ENCODE data around the gene GGCX. TPM values are rescaled to one million over a fixed set of nuclear protein-coding genes. Genes with fewer than 3 reads are reported as not detected.

Gene GGCX
- total and polyA plus RNA-seq, 2 of the 13 experiments (the other 11 are each of a cell fraction or from before 2014, with no cell fraction given): 72.5 to 103 TPM

DNA sequence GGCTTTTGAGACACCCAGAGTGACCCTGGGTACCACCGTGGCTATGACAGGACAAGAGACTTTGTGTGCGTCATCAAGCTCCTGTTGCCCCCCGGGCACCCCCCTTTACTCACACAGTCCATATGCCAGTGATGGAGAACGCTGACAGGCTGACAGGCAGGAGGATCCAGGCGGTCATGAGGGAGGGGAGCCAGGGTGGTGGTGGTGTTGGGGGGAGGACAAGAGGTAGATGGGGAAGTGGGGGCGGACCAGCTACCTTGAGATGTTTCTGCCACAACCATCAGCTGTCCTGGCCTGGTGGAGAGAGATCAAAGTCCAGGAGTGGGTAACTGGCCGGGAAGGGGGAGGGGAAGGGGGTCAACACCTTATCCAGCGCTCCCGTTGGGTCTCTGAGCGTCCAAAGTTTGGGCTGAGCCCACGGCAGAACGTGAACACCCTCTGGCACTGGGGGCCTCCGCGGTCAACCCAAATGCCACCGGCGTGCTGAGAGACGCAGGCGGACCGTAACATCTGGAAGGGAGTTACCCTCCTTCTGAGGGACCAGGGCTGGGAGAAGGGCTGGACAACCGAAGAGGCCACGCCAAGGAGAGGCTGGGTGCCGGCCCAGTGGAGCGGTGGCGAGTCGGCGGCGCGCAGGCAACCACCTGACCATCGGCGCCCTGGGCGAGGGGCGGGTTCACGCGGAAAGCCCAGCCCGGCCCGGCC lies 40.6 kb upstream of the GGCX start (continued):
- TF ChIP-seq, protein P1, sequence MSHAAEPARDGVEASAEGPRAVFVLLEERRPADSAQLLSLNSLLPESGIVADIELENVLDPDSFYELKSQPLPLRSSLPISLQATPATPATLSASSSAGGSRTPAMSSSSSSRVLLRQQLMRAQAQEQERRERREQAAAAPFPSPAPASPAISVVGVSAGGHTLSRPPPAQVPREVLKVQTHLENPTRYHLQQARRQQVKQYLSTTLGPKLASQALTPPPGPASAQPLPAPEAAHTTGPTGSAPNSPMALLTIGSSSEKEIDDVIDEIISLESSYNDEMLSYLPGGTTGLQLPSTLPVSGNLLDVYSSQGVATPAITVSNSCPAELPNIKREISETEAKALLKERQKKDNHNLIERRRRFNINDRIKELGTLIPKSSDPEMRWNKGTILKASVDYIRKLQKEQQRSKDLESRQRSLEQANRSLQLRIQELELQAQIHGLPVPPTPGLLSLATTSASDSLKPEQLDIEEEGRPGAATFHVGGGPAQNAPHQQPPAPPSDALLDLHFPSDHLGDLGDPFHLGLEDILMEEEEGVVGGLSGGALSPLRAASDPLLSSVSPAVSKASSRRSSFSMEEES (CRISPR knock-in tag; IDR thresholded peaks at IDR 0.05): peak; percentile 42
- TF ChIP-seq TCF7L2 (IDR thresholded peaks at IDR 0.05; ENCODE audit: low read depth, low read length): no peak
- TF ChIP-seq SMAD9 (CRISPR knock-in tag; IDR thresholded peaks at IDR 0.05): 0 out of 2 replicates have a peak, but pooled peaks have one; percentile 11
- TF ChIP-seq, protein P2, sequence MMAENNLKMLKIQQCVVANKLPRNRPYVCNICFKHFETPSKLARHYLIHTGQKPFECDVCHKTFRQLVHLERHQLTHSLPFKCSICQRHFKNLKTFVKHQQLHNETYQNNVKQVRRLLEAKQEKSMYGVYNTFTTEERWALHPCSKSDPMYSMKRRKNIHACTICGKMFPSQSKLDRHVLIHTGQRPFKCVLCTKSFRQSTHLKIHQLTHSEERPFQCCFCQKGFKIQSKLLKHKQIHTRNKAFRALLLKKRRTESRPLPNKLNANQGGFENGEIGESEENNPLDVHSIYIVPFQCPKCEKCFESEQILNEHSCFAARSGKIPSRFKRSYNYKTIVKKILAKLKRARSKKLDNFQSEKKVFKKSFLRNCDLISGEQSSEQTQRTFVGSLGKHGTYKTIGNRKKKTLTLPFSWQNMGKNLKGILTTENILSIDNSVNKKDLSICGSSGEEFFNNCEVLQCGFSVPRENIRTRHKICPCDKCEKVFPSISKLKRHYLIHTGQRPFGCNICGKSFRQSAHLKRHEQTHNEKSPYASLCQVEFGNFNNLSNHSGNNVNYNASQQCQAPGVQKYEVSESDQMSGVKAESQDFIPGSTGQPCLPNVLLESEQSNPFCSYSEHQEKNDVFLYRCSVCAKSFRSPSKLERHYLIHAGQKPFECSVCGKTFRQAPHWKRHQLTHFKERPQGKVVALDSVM (CRISPR knock-in tag; IDR thresholded peaks at IDR 0.05): no peak
- TF ChIP-seq, protein P3, sequence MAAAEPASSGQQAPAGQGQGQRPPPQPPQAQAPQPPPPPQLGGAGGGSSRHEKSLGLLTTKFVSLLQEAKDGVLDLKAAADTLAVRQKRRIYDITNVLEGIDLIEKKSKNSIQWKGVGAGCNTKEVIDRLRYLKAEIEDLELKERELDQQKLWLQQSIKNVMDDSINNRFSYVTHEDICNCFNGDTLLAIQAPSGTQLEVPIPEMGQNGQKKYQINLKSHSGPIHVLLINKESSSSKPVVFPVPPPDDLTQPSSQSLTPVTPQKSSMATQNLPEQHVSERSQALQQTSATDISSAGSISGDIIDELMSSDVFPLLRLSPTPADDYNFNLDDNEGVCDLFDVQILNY (CRISPR knock-in tag; conservative IDR thresholded peaks at IDR 0.05): no peak; the same call in 1 of the 2 replicates
- TF ChIP-seq ZNF841 (CRISPR knock-in tag; IDR thresholded peaks at IDR 0.05; ENCODE audit: borderline replicate concordance): no peak
- peak; percentile 1; the same call in 1 of the 2 replicates for TF ChIP-seq SNAPC4 (CRISPR knock-in tag; IDR thresholded peaks at IDR 0.05)
- TF ChIP-seq, protein P4, sequence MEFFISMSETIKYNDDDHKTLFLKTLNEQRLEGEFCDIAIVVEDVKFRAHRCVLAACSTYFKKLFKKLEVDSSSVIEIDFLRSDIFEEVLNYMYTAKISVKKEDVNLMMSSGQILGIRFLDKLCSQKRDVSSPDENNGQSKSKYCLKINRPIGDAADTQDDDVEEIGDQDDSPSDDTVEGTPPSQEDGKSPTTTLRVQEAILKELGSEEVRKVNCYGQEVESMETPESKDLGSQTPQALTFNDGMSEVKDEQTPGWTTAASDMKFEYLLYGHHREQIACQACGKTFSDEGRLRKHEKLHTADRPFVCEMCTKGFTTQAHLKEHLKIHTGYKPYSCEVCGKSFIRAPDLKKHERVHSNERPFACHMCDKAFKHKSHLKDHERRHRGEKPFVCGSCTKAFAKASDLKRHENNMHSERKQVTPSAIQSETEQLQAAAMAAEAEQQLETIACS (CRISPR knock-in tag; IDR thresholded peaks at IDR 0.05): 0 out of 2 replicates have a peak, but pooled peaks have one; percentile 7
- TF ChIP-seq, protein P5, sequence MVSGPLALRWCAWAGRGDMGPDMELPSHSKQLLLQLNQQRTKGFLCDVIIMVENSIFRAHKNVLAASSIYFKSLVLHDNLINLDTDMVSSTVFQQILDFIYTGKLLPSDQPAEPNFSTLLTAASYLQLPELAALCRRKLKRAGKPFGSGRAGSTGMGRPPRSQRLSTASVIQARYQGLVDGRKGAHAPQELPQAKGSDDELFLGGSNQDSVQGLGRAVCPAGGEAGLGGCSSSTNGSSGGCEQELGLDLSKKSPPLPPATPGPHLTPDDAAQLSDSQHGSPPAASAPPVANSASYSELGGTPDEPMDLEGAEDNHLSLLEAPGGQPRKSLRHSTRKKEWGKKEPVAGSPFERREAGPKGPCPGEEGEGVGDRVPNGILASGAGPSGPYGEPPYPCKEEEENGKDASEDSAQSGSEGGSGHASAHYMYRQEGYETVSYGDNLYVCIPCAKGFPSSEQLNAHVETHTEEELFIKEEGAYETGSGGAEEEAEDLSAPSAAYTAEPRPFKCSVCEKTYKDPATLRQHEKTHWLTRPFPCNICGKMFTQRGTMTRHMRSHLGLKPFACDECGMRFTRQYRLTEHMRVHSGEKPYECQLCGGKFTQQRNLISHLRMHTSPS (CRISPR knock-in tag; IDR thresholded peaks at IDR 0.05; ENCODE audit: low read depth): no peak
- no peak for TF ChIP-seq SETDB1 (CRISPR knock-in tag; IDR thresholded peaks at IDR 0.05; ENCODE audit: borderline replicate concordance)
- TF ChIP-seq ZNF256 (CRISPR knock-in tag; conservative IDR thresholded peaks at IDR 0.05): no peak
- TF ChIP-seq SMAD3 (CRISPR knock-in tag; IDR thresholded peaks at IDR 0.05): no peak
- TF ChIP-seq KDM5B (CRISPR knock-in tag; IDR thresholded peaks at IDR 0.05; ENCODE audit: borderline replicate concordance): no peak
- no peak for TF ChIP-seq ZNF24 (IDR thresholded peaks at IDR 0.05)
- TF ChIP-seq SOX5 (CRISPR knock-in tag; IDR thresholded peaks at IDR 0.05; ENCODE audit: borderline replicate concordance): no peak; the same call in 1 of the 2 replicates
- no peak for TF ChIP-seq CC2D1A (CRISPR knock-in tag; IDR thresholded peaks at IDR 0.05)

Measured in HepG2 (cell line).